Measurements from ENCODE around the gene ARHGAP10.
"Not testable (repeated sequence)": the region's sequence is repeated elsewhere in the genome, so short reads cannot be mapped to it uniquely, and the experiment has no call there.

ARHGAP10 gene

GRCh38 chr4:148073349-148073748 is 341.5 kb downstream of the ARHGAP10 start:
- DNase-seq: no peak

GRCh38 chr4:148074462-148074861 is 342.6 kb downstream of the ARHGAP10 start:
- DNase-seq: no peak

GRCh38 chr4:148075438-148075837 is 343.6 kb downstream of the ARHGAP10 start:
- no peak for DNase-seq

GRCh38 chr4:148076964-148077363 is 345.1 kb downstream of the ARHGAP10 start:
- DNase-seq: peak; percentile 15

- DNase-seq: no peak
Measured at GRCh38 chr4:148077581-148077980, 345.7 kb downstream of the ARHGAP10 start.

GRCh38 chr4:148078061-148078460 is 346.2 kb downstream of the ARHGAP10 start:
- DNase-seq: no peak

GRCh38 chr4:148079961-148080360 is 348.1 kb downstream of the ARHGAP10 start:
- no peak for DNase-seq

GRCh38 chr4:148081267-148081666 is 349.4 kb downstream of the ARHGAP10 start:
- no peak for DNase-seq

- no peak for DNase-seq
Measured at GRCh38 chr4:148081745-148082144, 349.9 kb downstream of the ARHGAP10 start.

- not testable (repeated sequence) for DNase-seq
Measured at GRCh38 chr4:148083073-148083472, 351.2 kb downstream of the ARHGAP10 start.

GRCh38 chr4:148089624-148090023 is 357.7 kb downstream of the ARHGAP10 start:
- no peak for DNase-seq

GRCh38 chr4:148090029-148090428 is 358.1 kb downstream of the ARHGAP10 start:
- no peak for DNase-seq

- no peak for DNase-seq
Measured at GRCh38 chr4:148090503-148091476, 358.9 kb downstream of the ARHGAP10 start.

GRCh38 chr4:148091896-148092295 is 360.0 kb downstream of the ARHGAP10 start:
- no peak for DNase-seq

- no peak for DNase-seq
Measured at GRCh38 chr4:148092316-148093014, 360.6 kb downstream of the ARHGAP10 start.

GRCh38 chr4:148093065-148093464 is 361.2 kb downstream of the ARHGAP10 start:
- DNase-seq: no peak

GRCh38 chr4:148094149-148094548 is 362.3 kb downstream of the ARHGAP10 start:
- DNase-seq: no peak

- no peak for DNase-seq
Measured at GRCh38 chr4:148095346-148095923, 363.5 kb downstream of the ARHGAP10 start.

GRCh38 chr4:148097801-148098200 is 365.9 kb downstream of the ARHGAP10 start:
- DNase-seq: no peak

GRCh38 chr4:148101235-148101634 is 369.3 kb downstream of the ARHGAP10 start:
- DNase-seq: no peak

GRCh38 chr4:148101790-148102189 is 369.9 kb downstream of the ARHGAP10 start:
- DNase-seq: no peak

- DNase-seq: no peak
Measured at GRCh38 chr4:148103597-148104355, 371.9 kb downstream of the ARHGAP10 start.

- DNase-seq: no peak
Measured at GRCh38 chr4:148108766-148109165, 376.9 kb downstream of the ARHGAP10 start.

Data from HCEC 1CT (cell line).